Kidney (tissue), 14 donors: ENCODE data around the gene DNPH1. TPM values are rescaled to one million over a fixed set of nuclear protein-coding genes. Genes with fewer than 3 reads are reported as not detected.
A peak's percentile ranks its signal among the peaks of the same experiment; 100 is the strongest.

ENCODE experiments used
- DNase-seq, 5 donors: peaks; one replicate each; pipeline ENCODE4 v3.0.0-alpha.2; 2013 to 2020
- FAIRE-seq: peaks from 2 replicates; lab custom pipeline; 2012; peaks lifted over from hg19 to GRCh38; lab: Jason Lieb, UNC
- H3K27ac ChIP-seq, 2 donors: one replicate each; pipeline ENCODE4 v1.7.0; 2013; ENCODE audit warnings: low read depth in 2 of 2, low read length in 2 of 2, inconsistent platforms in 1 of 2
- H3K27me3 ChIP-seq: one replicate; pipeline ENCODE4 v1.7.1; 2013; ENCODE audit warnings: low read length, inconsistent platforms; ENCODE audit not compliant: control insufficient read depth, insufficient read depth
- H3K36me3 ChIP-seq, 3 donors: one replicate each; pipeline versions ENCODE4 v1.7.0 to v1.7.1; 2013; ENCODE audit warnings: low read length in 3 of 3, control low read depth in 1 of 3, inconsistent platforms in 1 of 3; ENCODE audit not compliant: insufficient read depth in 3 of 3, control insufficient read depth in 2 of 3
- H3K4me1 ChIP-seq, 3 donors: one replicate each; pipeline versions ENCODE4 v1.7.0 to v1.7.1; 2013; ENCODE audit warnings: low read length in 3 of 3, inconsistent platforms in 1 of 3, low read depth in 1 of 3; ENCODE audit not compliant: control insufficient read depth in 2 of 3, insufficient read depth in 2 of 3
- H3K4me3 ChIP-seq, 3 donors: one replicate each; pipeline versions ENCODE4 v1.7.0 to v1.8.1; 2013; ENCODE audit warnings: low read length in 3 of 3, control low read depth in 1 of 3, inconsistent platforms in 1 of 3
- H3K9ac ChIP-seq, 3 donors: one replicate each; pipeline versions ENCODE4 v1.7.0 to v1.7.1; 2013; ENCODE audit warnings: low read length in 3 of 3, control low read depth in 1 of 3, inconsistent platforms in 1 of 3
- H3K9me3 ChIP-seq, 3 donors: one replicate each; pipeline versions ENCODE4 v1.7.0 to v1.7.1; 2013; ENCODE audit warnings: low read length in 3 of 3, control low read depth in 1 of 3, inconsistent platforms in 1 of 3; ENCODE audit not compliant: control insufficient read depth in 2 of 3, insufficient read depth in 1 of 3
- CTCF ChIP-seq: IDR thresholded peaks from 3 replicates; pipeline ENCODE4 v1.5.1; 2012; ENCODE audit warnings: mild to moderate bottlenecking, moderate library complexity, borderline replicate concordance; ENCODE audit not compliant: insufficient read depth; ENCODE audit errors: extremely low read depth
- intact Hi-C: fragments of 100-400 bp; cut with DNase I; formaldehyde crosslinking; loops from one replicate; pipeline ENCODE4 v1.11.1; 2022
- polyA plus RNA-seq: library from polyadenylated mRNA; stranded (reverse); fragments of 350-450 nt; fragmentation: Illumina TruSeq; extraction: RNeasy Lipid Tissue Mini Kit (QIAGEN cat#74804); gene quantifications from one replicate; pipeline ENCODE4 v1.2.3, GENCODE V29; 2014; ENCODE audit warnings: low read depth, low replicate concordance; ENCODE audit not compliant: insufficient read depth
- total RNA-seq: library from RNA; stranded (reverse); fragmentation: NEBNext Ultra II Directional; extraction: Animal tissue kit (Norgen Biotek cat#: 25700); gene quantifications from one replicate; pipeline ENCODE4 v1.2.1, GENCODE V29; 2021
- donor health status: control.
- donor health status: control.
- donor health status: control.
- donor health status: control.
- donor health status: control.
- donor health status: DM: yes; HTN: yes; CAD: no.
- donor health status: Normal renal cell carcinoma (clear cell type).

Gene DNPH1
- total and polyA plus RNA-seq, 2 donors from 2014 or later = 74.3 to 373 TPM

GRCh38 chr6:43247114-43247999 is 18.1 kb upstream of the DNPH1 start:
- no peaks in the 10 kb centered on the region for H3K36me3 ChIP-seq
- peak overlapping the region in 2 of 3 donors; percentile 47 to 57 for H3K9ac ChIP-seq
- peaks cover 0 to 7% (median 5%) of the 10 kb centered on the region in 3 donors for H3K4me1 ChIP-seq
- intact Hi-C loops = no loop called here
- peaks cover 20% of the 10 kb centered on the region for H3K27me3 ChIP-seq
- peak overlapping the region; percentile 77 to 87 (median 78) for H3K4me3 ChIP-seq
- TF ChIP-seq CTCF = no peak
- H3K27ac ChIP-seq = peak overlapping the region; percentile 14 to 63
- H3K9me3 ChIP-seq = no peaks in the 10 kb centered on the region
- no peak for FAIRE-seq
- peak in 4 of 5 donors; percentile 87 to 94 (median 90) for DNase-seq

- Histone ChIP-seq H3K4me3 (peak overlapping the region; percentile 77 to 87 (median 78)), H3K27ac (peak overlapping the region; percentile 7 to 14), H3K9ac (peak overlapping the region in 1 of 3 donors; percentile 47), H3K4me1 (peaks cover 0 to 7% (median 5%) of the 10 kb centered on the region in 3 donors), H3K27me3 (peaks cover 24% of the 10 kb centered on the region), H3K9me3 (no peaks in the 10 kb centered on the region), H3K36me3 (no peaks in the 10 kb centered on the region)
- DNase-seq (peak; percentile 75 to 94 (median 79)), FAIRE-seq (no peak)
- TF ChIP-seq CTCF = no peak
- intact Hi-C loops = no loop called here
Measured at GRCh38 chr6:43246301-43247113, 17.2 kb upstream of the DNPH1 start.

GRCh38 chr6:43243664-43244321 is 14.5 kb upstream of the DNPH1 start:
- H3K27me3 ChIP-seq = peaks cover 26% of the 10 kb centered on the region
- H3K9me3 ChIP-seq = no peaks in the 10 kb centered on the region
- TF ChIP-seq CTCF = no peak
- no peaks in the 10 kb centered on the region for H3K36me3 ChIP-seq
- peaks cover 0 to 7% (median 5%) of the 10 kb centered on the region in 3 donors for H3K4me1 ChIP-seq
- no peak overlapping the region for H3K27ac ChIP-seq
- intact Hi-C loops = no loop called here
- FAIRE-seq (no peak), DNase-seq (peak in 1 of 5 donors; percentile 10)
- no peak overlapping the region for H3K4me3 ChIP-seq
- H3K9ac ChIP-seq = no peak overlapping the region
